HG03064 (cell line): ENCODE data around the gene MYL2.

ENCODE experiments used
- ATAC-seq: cut with Tn5 transposase; IDR thresholded peaks from one replicate; pipeline ENCODE4 v1.9.1; 2021; ENCODE audit warnings: low read depth; ENCODE audit not compliant: unreplicated experiment

Gene MYL2

DNA sequence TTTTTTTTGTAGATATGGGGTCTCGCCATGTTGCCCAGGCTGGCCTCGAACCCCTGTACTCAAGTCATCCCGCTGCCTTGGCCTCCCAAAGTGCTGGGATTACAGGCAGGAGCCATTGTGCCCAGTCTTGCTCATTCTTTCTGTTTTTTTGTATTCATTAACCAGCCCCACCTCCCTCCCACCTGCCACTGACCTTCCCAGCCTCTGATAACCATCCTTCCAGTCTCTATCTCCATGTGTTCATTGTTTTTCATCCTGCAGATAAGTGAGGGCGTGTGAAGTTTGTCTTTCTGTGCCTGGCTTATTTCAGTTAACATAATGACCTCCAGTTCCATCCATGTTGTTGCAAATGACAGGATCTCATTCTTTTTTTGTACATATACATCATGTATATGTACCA lies 19.0 kb downstream of the MYL2 start:
- no peak for ATAC-seq

DNA sequence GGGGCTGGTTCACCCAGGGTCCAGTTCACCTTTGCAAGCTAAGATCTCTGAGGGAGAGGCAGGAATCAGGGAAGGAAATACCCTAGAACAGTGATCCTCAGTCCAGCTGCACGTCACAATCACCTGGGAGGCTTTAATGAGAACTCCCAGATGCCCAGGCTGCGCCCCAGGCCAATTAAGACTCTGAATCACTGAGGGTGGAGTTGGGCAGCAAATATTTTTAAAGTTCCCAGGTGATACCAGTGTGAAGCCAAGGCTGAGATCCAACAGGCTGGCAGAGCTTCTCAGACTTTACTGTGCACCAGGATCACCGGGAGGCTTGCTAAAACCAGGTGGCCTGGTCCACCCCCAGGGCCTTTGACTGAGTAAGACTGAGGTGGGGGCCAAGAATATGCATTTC lies 23.8 kb downstream of the MYL2 start:
- ATAC-seq = no peak

DNA sequence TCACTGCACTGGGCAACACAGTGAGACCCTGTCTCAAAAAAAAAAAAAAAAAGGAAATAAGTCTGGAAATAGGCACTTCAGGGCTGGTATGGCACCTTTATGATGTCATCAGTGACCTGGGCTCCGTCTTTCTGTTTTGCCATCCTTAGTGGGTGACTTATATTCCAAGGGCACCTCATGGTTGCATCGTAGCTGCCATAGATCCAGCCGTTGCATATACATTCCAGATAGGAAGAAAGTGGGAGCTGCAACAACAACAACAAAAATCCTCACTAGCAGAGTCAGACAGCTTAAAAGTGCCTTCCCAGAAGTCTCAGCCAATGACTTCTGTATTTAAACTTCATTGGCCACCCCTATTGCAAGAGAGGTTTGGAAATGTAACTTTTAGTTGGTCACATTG lies 26.4 kb downstream of the MYL2 start:
- no peak for ATAC-seq

DNA sequence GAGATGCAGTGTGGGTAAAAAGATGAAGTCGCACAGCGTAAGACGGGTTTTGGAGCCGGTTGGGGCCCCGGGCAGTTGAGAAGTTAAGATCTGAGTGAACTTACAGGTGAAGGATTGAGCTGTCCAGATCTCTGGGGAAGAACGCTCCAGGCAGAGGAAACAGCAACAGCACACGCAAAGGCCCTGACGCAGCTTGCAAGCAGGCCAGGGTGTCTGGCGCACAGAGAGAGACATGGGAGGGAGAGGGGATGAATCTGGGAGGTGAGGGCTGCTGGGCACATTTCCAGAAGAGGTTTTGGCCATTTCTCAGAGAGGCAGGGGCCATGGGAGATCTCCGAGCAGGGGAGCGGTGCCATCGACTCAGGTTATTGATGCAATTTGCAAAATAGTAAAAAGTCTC lies 31.0 kb downstream of the MYL2 start:
- no peak for ATAC-seq

DNA sequence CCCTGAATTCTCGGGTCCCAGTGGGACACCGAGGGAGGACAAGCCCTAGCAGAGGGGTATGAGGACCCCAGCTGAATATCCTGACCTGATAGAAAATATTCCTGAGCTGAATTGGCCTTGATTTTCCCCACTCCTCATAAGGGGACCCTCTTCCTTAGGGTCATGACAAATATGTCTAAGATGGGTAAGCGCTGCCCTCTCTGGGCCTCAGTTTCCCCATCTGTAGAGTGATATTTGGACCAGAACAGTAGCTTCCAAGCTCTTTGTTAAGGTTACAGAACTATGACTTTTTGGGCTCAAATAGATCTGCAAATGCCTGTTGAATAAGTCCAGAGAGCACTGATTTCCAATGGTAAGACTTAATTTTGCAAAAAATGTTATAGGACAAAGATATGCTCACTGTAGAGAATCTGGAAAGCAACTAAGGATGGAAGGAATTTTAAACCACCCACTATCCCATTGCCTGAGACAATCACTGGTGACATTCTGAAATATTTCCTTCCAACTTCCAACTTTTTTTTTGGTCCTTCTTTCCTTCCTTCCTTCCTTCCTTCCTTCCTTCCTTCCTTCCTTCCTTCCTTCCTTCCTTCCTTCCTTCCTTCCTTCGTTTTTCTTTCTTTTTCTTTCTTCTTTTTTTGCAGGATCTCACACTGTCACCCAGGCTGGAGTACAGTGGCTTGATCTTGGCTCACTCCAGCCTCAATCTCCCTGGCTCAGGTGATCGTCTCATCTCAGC lies 32.0 kb downstream of the MYL2 start:
- no peak for ATAC-seq

DNA sequence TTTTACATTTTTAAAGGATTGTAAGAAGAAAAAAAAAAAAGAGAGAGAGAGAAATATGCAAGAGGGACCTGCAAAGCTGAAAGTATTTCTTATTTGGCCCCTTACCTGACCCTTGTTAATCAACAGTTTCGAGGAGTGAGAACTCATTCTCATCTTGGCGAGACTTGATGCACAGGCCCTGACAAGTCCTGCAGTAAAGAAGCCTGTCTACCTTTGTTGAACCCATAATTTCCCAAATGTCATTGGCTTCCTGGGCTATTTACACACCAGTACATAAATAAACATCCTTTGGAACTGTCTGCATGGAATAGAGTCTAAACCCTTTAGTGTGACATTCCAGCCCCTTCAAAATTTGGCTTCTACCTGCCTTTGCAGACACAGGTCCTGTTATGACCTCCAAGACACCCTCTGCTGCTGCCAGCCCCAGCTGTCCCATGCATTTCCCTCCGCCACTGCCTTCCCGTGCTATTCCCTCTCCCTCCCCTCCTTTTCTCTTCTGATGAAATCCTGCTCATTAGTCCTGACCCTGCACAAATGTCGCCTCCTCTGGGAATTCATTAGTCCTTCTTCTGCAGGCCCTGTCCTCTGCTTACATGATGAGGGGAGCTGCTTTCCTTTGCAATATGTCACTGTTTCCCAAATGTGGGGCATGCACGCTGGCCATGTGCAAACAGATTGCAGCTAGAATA lies 35.1 kb downstream of the MYL2 start:
- ATAC-seq = no peak

DNA sequence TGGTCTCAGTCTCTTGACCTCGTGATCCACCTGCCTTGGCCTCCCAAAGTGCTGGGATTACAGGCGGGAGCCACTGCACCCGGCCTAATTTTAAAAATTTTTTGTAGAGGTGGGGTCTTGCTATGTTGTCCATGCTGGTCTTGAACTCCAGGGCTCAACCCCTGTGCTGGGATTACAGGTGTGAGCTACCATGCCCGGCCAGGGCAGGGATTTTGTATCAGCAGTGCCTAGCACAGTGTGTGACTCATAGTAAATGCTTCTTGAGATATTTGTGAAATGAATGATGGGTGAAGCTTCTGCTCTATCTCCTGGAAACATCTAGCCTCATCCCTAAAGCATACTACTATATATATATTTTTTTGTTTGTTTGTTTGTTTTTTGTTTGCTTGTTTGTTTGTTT lies 37.1 kb downstream of the MYL2 start:
- no peak for ATAC-seq

DNA sequence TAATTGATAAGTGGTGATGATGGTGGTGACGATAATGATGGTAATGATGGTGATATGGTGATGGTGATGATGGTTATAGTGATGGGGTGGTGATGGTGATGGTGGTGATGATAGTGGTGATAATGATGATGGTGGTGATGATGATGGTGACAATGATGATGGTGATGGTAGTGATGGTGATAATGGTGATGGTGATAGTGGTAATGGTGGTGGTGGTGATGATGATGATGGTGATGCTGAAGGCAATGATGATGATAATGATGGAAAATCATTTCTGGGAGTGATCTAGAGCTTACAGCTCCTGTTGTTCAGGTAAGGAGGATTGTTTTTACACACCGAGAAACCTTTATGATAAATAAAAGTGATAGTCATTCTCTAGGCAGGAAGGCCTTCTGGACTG lies 39.7 kb downstream of the MYL2 start:
- ATAC-seq = no peak

DNA sequence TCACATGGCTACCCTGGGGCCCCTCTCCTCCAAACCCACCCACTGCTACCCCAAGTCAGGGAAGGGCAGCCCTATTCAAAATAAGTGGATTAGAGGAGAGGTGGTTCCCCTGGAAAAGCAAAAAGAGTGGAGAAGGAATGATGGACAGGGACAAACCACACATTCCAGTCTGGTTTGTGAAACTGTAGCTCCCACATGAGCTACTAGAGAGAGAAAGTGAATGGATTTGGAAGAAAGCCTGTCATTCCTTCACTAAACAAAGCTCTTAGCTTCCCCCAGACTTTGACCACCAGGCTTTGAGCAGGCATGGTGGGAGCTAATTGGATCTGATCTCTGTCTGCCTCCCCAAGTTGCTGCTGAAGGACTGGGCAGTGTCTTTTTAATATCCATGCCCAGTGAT lies 45.6 kb downstream of the MYL2 start:
- no peak for ATAC-seq

DNA sequence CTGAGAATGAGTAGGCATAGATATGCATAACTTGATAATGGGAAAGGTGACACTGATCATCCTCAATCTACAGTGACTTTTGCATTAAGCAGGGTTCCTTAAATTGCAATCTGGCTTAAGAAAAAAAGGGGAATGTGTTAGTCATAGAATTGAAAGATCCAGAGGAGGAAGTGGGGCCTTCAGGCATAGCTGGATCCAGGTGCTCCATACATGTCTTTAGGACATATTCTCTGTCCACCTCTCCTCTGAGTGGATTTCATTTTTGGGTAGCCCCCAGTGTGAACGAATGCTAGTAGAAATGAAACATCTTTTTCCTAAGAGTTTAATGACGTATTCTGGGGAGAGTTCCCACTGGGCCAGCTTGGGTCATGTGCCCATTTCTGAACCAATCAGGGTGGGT lies 46.0 kb downstream of the MYL2 start:
- no peak for ATAC-seq

DNA sequence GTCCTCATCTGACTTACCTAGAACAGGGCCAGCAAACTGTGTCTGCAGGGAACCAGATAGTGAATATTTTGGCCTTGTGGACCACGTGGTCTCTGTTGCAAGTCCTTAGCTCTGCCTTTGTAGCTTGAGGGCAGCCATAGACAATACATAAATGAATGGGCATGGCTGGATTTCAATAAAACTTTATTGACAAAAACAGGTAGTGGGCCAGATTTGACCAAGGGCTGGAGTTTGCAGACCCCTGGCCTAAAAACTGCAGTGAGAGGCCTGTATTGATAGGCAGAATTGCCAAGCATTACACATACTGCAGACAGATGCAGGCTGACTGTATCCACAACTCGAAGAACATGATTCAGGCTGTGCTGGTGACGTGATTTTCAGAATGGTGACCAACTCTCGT lies 48.3 kb downstream of the MYL2 start:
- no peak for ATAC-seq

DNA sequence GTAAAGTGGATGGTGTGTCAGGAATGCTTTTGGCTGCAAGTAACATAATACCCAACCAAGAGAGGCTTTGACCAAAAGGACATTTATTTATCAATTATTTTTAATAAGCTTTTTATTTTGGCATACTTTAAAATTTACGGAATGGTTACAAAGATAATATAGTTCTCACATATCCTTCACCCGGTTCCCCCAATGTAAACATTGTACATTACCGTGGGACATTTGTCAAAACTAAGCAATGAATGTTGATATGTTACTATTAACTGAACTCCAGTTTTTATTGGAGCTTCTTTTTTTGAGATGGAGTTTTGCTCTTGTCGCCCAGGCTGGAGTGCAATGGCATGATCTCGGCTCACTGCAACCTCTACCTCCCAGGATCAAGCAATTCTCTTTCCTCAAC lies 50.6 kb downstream of the MYL2 start:
- ATAC-seq = no peak

DNA sequence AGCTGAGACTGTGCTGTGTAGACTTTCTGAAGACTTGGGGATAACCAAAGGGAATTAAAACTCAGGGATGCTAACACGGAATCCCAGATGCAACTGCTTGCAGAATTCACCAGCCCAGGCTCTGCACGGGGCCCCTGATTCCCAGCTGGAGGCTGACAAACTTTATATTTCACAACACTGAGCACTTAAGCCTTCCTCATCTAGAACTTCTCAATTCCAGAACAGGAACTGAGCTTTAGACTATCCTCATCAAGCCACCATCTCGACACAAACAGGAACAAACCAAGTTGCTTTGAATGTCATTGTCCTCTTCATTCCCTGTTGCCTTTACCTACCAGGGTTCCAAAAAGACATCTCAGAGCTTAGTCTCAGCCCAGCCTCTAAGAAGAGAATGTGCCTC lies 51.4 kb downstream of the MYL2 start:
- no peak for ATAC-seq

DNA sequence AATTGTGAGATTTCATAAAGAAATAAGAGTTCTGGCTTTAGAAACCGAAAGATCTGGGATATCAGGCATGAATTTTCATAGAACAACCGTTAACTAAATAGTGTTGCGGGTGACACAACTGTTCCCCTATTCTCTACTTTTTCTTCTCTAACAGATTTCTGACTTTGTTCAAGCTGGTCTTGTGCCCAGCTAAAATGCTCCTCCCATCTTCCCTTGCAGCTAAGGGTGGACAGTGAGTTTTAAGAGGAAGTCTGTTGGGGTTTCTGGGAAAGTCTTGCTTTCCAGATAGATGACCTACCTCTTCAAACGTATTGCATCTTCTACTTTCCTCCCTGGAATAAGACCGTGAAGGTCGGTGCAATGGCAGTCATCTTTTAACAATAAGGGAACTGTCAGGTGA lies 54.9 kb downstream of the MYL2 start:
- no peak for ATAC-seq

DNA sequence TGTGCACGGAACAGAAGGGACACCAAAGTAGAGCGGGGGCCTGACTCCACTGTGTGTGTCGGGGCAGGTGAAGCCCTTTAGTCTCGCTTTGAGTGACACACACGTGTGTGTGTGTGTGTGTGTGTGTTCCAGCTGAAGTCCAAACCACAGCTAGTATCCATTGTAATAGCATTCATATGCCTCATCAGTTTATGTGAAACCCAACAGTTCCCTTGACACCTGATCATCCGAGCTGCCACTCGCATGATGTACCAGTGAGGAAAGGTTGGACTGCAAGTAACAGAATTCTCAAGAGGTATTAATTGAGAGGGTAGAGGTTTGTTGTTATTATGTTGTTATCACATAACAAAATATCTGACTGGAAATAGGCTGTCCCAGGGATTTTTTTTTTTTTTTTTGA lies 57.2 kb downstream of the MYL2 start:
- no peak for ATAC-seq

DNA sequence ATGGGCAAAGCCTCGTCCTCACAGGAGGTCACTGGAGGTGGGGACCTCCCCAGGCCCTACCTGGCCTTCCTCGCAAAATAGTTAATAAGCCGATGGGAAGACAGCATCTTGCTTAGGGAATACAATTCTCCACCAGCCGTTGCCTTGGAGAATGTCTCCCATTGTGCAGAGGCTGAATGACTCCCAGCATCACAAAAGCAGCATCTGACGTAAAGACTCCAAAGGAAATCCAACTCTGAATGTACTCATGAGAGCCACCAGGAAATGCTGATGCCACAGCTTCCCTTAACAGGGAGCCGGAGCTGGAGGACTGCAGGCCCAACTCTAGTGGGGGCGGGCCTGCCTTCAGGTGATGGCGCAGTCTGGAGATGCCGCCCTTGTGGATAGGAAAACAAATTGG lies 58.0 kb downstream of the MYL2 start:
- no peak for ATAC-seq

DNA sequence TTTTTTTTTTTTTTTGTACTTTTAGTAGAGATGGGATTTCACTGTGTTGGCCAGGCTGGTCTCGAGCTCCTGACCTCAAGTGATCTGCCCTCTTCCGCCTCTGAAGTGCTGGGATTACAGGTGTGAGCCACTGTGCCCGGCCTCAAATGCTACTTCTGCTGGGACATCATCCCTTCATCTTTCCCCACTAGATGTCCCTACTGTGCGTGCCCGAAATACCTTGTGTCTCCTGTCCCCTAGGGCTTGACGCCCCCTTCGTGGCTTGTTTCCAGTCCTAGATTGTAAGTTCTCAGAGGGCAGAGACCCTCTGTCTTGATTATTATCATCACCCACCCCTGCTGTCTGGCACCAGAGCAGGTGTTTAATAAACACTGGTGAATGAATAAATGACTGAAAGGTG lies 58.6 kb downstream of the MYL2 start:
- no peak for ATAC-seq
